Measurements from ENCODE around the gene RAB11FIP4.

RAB11FIP4 gene

GRCh38 chr17:31452101-31452500, 60.6 kb downstream of the RAB11FIP4 start:
- no peak overlapping the region for H3K4me3 ChIP-seq (replicated peaks; ENCODE audit: low read depth, low read length)
- no peak for DNase-seq (ENCODE audit: low read depth)
- no peak for TF ChIP-seq CTCF (IDR thresholded peaks at IDR 0.05; ENCODE audit: low read length, missing control alignments)

- no peak for DNase-seq (ENCODE audit: low read depth)
- no peak for TF ChIP-seq CTCF (IDR thresholded peaks at IDR 0.05; ENCODE audit: low read length, missing control alignments)
- H3K4me3 ChIP-seq (replicated peaks; ENCODE audit: low read depth, low read length): no peak overlapping the region
These were observed 61.2 kb downstream of the RAB11FIP4 start for GRCh38 chr17:31452561-31453110.

- no peak for TF ChIP-seq CTCF (IDR thresholded peaks at IDR 0.05; ENCODE audit: low read length, missing control alignments)
- DNase-seq (ENCODE audit: low read depth): no peak
- H3K4me3 ChIP-seq (replicated peaks; ENCODE audit: low read depth, low read length): no peak overlapping the region
These were observed 62.4 kb downstream of the RAB11FIP4 start for GRCh38 chr17:31453896-31454295.

GRCh38 chr17:31456814-31457213, 65.3 kb downstream of the RAB11FIP4 start:
- no peak for DNase-seq (ENCODE audit: low read depth)
- TF ChIP-seq CTCF (IDR thresholded peaks at IDR 0.05; ENCODE audit: low read length, missing control alignments): no peak
- no peak overlapping the region for H3K4me3 ChIP-seq (replicated peaks; ENCODE audit: low read depth, low read length)

- no peak for DNase-seq (ENCODE audit: low read depth)
- no peak for TF ChIP-seq CTCF (IDR thresholded peaks at IDR 0.05; ENCODE audit: low read length, missing control alignments)
- H3K4me3 ChIP-seq (replicated peaks; ENCODE audit: low read depth, low read length): no peak overlapping the region
These were observed 66.1 kb downstream of the RAB11FIP4 start for GRCh38 chr17:31457391-31458234.

- no peak for DNase-seq (ENCODE audit: low read depth)
- no peak for TF ChIP-seq CTCF (IDR thresholded peaks at IDR 0.05; ENCODE audit: low read length, missing control alignments)
- no peak overlapping the region for H3K4me3 ChIP-seq (replicated peaks; ENCODE audit: low read depth, low read length)
These were observed 67.4 kb downstream of the RAB11FIP4 start for GRCh38 chr17:31458829-31459228.

Data from fibroblast of pulmonary artery (primary cell).